Activated CD4-positive, alpha-beta T cell treated with anti-CD3 and anti-CD28 coated beads, Interleukin-10, Interleukin-2, amounts not matched to agents 100 ng/mL and 50 ng/mL, durations not matched to agents 16 hours and 8 hours (primary cell): ENCODE measurements around the gene PIGA.

ENCODE experiments used
- DNase-seq: peaks from one replicate; pipeline ENCODE4 v3.0.0-alpha.2; 2020

Gene PIGA

GRCh38 chrX:15335135-15336022 lies at the start of gene PIGA:
PIGA (minus strand) TSS chrX:15335523; CDS start chrX:15331930, 3,593 bp downstream.
- DNase-seq, result peak; percentile 95

GRCh38 chrX:15384304-15384703 lies 49.0 kb upstream of the PIGA start, which contains the start of gene VEGFD:
VEGFD (minus strand) TSS chrX:15384413; CDS start chrX:15383946, 467 bp downstream.
- no peak for DNase-seq

GRCh38 chrX:15382813-15383212 lies 47.5 kb upstream of the PIGA start:
- DNase-seq, result no peak

GRCh38 chrX:15376956-15377355 lies 41.6 kb upstream of the PIGA start:
- no peak for DNase-seq

GRCh38 chrX:15373976-15374375 lies 38.7 kb upstream of the PIGA start:
- no peak for DNase-seq

GRCh38 chrX:15366506-15367352 lies 31.4 kb upstream of the PIGA start:
- no peak for DNase-seq

GRCh38 chrX:15359701-15360100 lies 24.4 kb upstream of the PIGA start:
- no peak for DNase-seq

DNA sequence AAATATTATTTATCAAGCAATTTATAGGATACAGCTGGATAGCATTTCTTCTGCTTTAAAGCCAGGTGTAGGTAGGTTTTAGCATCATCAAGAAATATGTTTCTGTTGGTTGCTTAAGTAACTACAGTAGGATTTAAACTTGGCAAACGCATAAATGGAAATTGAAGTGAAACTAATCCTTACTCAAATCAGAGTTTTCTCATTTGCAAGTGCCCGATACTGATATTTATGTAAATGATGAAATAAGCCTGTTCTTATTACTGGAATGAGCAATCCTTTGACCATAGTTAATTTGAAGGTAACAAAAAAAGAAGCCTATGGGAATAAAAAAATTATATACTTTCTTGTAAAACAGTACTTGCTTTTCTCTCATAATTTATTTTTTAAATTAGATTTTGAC lies 23.2 kb upstream of the PIGA start:
- DNase-seq, result no peak

GRCh38 chrX:15356444-15356843 lies 21.1 kb upstream of the PIGA start:
- no peak for DNase-seq

- no peak for DNase-seq
These were observed 15.1 kb upstream of the PIGA start for GRCh38 chrX:15350329-15350996.

GRCh38 chrX:15349046-15349445 lies 13.7 kb upstream of the PIGA start:
- DNase-seq, result peak; percentile 53

GRCh38 chrX:15345976-15346375 lies 10.7 kb upstream of the PIGA start:
- DNase-seq, result no peak

DNA sequence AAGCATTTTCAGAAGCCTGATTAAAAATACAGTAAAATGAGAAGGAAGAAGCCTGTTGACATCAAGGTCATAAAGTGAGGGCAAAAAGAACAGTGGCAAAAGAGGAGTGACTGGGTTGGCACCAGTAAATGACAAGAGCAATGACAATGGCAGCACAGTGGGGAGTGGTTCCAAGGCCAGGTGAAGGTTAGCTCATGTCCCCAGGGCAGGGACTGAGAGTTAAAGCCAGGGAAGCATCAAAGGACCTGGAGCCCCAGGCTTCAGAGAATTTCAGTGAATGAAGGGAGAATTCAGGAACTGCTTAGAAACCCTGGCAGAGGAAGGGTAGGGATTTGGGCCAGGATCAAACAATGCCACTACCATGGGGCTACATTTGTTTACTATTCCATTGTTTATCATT lies 8.8 kb upstream of the PIGA start:
- no peak for DNase-seq

GRCh38 chrX:15343075-15343476 lies 7.8 kb upstream of the PIGA start:
- no peak for DNase-seq

- DNase-seq, result no peak
These were observed 5.5 kb upstream of the PIGA start for GRCh38 chrX:15340867-15341266.

GRCh38 chrX:15336023-15336413 lies 695 bp upstream of the PIGA start:
- DNase-seq, result peak; percentile 19

DNA sequence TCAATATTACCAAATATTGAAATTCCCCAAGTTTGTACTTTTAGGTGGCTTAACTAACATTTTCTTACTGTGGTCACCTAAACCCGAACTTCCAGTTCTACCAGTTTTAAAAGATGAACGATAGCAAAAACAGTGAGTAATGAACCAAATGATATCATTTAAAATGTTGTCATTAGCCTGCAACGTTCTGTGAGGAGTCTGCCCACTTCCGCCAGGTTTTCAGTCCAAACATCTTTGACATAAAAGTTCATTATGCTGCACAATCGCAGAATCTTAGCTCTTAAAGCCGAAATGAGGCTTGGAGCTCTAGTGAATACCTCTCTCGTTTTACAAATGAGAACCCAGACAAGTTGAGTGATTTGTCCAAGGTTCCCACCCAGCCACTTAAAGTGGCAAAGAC lies 762 bp downstream of the PIGA start:
- DNase-seq, result peak; percentile 17

DNA sequence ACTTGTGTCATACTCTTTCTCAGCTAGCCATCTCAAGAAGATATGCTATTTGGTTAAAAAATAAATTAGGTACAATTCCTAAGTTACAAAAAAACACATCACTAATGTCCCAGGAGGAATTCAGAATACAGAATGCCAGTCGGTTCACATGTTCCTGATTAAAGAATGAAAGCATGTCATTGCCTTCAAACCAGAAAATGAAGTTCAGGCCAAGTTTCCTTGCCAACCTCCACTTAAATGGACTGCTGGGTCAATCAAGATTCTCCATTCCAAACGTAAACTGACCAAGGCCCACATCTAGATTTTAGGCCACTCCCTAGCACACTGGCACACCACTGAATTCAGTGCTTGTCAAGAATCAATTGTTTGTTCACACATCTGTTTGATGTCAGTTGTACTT lies 6.5 kb downstream of the PIGA start:
- DNase-seq, result no peak

- no peak for DNase-seq
These were observed 7.2 kb downstream of the PIGA start for GRCh38 chrX:15328131-15328530.

GRCh38 chrX:15322472-15322871 lies 12.9 kb downstream of the PIGA start:
- DNase-seq, result no peak

GRCh38 chrX:15322072-15322471 lies 13.3 kb downstream of the PIGA start:
- DNase-seq, result no peak

DNA sequence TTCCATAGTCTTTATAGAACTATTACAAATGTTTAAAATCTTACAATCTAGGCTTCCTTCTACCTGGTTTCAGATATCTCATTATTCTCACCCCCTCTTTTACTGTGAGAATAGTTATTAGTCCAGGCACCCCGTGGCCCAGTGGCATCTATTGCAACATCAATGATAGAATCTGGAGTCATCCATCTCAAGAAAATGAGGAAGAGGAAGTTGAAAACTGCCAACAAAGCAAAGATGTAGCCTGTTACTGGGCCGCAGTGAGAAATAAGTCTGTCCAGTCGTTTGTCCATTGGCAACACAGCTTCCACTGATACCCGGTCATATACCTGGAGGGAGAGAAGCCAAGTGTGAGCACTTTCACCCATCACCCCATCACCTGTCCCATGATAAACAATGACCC lies 13.9 kb downstream of the PIGA start:
- DNase-seq, result no peak

- no peak for DNase-seq
These were observed 15.0 kb downstream of the PIGA start for GRCh38 chrX:15320297-15320696.
